GM21528 (cell line): ENCODE measurements around the gene FHOD1.

Source experiments
- ATAC-seq: cut with Tn5 transposase; IDR thresholded peaks from one replicate; pipeline ENCODE4 v1.9.1; 2021; ENCODE audit warnings: mild to moderate bottlenecking, moderate library complexity; ENCODE audit not compliant: unreplicated experiment, low FRiP score

FHOD1 gene

DNA sequence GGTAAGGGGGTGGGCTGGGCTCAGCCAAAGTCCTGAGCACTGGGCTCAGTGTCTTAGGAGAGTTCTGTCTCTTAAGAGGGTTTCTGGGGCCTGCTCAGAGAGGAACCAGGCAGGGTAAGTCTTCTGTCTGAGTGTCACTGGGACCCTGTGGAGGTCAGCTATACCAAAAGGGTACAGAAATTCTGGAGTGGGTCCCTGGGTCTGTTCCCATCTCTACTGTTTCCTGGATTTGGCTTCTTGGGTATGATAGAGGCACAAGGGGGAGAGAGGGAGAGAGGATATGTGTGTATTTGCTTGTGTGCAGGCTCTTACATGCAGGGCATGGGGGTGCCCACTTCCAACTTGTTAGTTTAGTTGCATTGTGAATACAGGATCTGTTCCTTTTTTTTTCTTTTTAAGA lies 53.7 kb downstream of the FHOD1 start:
- no peak for ATAC-seq

DNA sequence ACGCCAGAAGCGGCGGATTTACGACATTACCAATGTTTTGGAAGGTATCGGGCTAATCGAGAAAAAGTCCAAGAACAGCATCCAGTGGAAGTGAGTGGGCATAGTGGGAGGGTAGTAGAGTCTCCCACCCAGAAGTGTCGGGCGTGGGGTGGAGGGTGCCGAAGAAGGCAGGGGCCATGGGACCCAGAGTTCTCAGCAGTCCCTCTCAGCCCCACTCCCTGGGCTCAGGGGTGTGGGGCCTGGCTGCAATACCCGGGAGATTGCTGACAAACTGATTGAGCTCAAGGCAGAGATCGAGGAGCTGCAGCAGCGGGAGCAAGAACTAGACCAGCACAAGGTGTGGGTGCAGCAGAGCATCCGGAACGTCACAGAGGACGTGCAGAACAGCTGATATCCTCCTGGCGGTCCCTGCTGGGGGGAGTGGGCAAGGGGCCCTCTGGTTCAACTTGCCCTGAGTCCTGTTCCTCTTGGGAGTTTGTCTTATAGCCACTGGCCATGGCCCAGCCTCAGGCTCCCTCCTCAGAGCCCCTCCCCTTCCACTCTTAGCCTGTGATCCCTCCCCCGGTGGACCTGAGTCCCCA lies 54.4 kb downstream of the FHOD1 start:
- no peak for ATAC-seq

DNA sequence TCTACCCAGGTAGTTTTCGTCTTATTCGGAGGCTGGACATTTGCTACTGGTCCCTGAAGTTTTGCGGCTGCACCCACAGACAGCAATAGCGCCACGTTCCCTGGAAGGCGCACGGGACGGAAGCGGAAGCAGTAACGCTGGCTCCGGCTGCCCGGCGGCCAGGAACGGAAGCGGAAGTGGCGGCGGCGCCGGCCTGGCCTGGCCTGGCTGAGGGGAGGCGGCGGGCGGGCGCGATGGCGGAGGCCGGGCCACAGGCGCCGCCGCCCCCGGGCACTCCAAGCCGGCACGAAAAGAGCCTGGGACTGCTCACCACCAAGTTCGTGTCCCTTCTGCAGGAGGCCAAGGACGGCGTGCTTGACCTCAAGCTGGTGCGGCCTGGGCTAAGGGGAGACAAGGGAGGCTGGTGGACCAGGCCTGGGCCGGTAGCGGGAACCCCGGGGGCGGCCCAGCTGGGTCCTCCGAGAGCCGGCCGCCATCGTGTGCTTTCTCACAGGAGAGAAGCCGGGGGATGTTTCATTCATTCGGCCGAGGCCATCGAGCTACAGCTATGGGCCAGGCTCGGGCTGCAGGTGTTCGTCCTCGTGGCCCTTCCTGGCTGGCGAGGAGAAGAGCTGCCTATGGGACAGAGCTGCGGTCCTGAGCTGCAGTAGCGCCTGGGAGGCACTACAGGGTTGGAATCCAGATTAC lies 55.1 kb downstream of the FHOD1 start, which contains the start of gene E2F4:
Gene E2F4, plus strand, starts transcription at position 161 of the 687 bp plus-strand sequence. Its CDS starts 73 bp downstream, at position 234.
- peak; percentile 73 for ATAC-seq

DNA sequence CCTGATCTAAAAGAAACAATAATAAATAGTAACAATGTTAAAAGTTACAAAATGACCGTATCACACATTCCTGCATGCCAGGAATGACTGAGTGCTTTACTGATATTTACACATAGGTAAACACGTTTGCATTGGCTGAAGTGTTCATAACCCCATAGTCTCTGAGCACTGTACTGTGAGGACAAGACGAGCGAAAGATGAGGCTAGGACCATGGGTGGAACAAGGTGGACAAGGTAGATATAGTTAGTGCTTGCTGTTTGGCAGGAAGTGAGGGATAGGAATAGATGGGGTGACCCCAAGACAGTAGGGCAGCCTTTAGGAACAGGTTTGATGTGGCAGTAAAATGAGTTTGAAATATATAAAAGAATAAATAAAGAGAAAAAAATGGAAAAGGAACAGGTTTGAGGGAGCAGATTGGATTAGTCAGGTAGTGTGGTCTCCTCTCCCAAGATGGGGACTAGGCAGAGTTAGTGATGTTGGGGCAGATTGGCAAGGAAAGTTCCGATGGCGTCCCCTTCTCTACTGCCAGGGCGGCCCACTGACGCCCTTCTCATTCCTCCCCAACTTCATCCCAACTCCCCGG lies 55.8 kb downstream of the FHOD1 start:
- no peak for ATAC-seq

GRCh38 chr16:67190448-67191399 lies 56.6 kb downstream of the FHOD1 start:
- no peak for ATAC-seq

DNA sequence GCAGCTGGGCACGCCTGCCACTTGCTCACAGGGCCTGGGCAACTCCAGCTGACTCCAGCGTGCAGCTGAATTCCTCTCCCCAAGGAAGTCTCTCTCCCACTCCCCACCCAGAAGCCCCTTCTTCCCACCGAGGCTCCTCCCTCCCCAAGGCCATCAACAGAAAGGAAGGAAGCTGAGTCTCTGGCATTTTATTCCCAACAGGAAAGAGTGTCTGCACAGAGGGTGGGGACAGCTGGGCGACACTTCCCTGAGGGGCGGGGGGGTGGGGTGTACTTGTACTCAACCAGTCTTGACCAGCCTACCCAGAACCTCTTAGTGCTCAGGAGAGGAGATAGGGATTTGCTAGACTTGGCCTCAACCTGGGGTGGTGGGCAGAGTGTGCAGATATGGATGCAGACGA lies 57.2 kb downstream of the FHOD1 start, which contains the start of gene EXOC3L1:
Gene EXOC3L1, minus strand, starts transcription at position 96 of the 400 bp plus-strand sequence. CDS start 460 bp downstream, outside the sequence.
- no peak for ATAC-seq

DNA sequence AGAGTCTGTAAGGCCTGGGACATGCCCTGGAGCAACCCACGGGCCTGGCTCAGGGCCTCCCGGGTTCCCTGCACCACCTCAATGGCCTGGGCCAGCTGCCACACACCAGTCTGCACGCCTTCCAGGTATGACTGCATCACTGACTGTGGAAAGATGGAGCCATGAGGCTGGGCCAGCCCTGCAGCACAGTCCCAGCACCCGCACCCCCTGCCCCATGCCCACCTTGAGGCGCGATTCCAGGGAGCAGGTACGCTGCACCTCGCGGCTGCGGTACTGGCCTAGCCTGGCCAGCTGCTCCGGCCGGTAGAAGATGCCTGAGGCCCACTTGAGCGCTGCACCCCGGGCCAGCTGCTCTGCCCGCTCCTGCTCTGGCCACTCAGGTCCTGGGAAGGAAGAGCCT lies 58.5 kb downstream of the FHOD1 start:
- ATAC-seq: no peak

DNA sequence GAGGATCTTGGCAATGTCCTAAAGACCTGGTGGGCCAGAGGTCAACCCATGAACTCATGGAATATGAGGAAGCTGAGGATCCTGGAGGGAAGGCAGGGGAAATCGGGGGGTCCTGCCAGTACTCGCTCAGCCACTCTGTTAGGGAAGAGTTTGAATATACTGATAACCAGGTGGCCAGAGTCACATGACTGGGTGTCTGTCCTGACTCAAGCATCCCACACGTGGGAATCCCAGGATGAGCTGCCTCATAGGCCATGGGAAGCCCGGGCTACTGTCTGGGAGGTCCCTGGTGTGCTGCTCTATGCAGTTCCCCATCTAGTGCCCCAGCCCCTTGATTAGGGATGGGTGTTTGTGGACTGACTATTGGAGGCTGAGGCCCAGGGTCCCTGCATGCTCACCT lies 59.0 kb downstream of the FHOD1 start:
- ATAC-seq: no peak

GRCh38 chr16:67187175-67187890 lies 59.9 kb downstream of the FHOD1 start:
- no peak for ATAC-seq

GRCh38 chr16:67186550-67186950 lies 60.7 kb downstream of the FHOD1 start:
- ATAC-seq: no peak

DNA sequence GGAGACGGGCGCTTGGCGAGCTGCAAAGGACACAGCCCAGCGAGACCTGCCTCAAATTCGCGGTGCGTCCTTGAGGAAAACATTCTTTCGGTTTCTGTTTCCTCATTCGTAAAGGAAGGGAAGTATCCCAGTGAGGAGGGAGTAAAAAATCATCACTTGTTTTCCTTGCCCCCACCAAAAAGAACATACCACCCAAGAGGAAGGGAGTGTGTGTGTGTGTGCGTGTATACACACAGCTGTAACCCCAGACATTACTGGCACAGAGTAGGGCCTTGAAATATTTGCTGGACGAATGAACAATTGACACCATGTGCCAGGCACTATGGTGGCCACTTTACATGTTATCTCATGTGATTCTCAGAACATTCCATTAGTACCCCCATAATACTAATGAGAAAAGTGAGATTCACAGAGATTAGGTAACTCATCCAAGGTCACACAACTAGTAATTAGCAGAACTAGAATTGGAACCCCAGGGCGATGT lies 61.6 kb downstream of the FHOD1 start:
- no peak for ATAC-seq

DNA sequence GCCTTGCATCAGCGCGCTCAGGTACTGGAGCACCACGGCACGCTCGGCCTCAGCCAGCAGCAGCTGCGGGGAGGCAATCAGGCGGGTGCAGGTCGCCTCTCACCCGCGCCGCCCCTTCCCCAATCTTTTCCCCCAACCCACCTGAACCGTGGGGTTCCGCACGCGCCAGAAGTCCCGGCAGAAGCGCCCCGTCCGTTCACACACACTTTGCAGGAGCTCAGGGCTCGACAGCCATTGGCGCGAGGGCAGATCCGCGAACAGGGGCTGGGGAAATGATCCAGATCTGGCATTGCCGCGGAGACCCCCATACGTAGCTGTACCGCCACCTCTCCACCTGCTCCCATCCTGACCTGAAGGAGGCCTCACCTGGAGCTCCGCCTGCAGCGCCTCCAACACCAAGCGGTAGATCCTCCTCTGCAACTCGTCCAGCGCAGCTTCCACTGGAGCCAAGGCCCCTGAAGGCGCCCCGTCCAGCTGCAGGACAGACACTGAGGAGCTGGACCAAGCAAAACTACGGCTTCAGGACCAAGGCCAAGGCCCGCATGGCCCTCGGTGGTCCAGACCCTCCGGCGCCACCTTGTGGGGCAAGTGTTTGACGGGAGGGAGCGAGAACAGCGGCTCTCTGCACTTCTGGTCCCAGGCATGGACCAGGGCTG lies 62.2 kb downstream of the FHOD1 start:
- no peak for ATAC-seq

GRCh38 chr16:67184453-67184994 lies 62.8 kb downstream of the FHOD1 start:
- ATAC-seq: no peak

GRCh38 chr16:67183627-67184452 lies 63.4 kb downstream of the FHOD1 start, which contains the start of gene MATCAP1:
MATCAP1 (minus strand) TSS chr16:67183963; CDS start chr16:67180610, 3,353 bp downstream.
- peak; percentile 91 for ATAC-seq

GRCh38 chr16:67183284-67183626 lies 64.0 kb downstream of the FHOD1 start:
- no peak for ATAC-seq

- no peak for ATAC-seq
Measured at GRCh38 chr16:67182288-67182687, 65.0 kb downstream of the FHOD1 start.

DNA sequence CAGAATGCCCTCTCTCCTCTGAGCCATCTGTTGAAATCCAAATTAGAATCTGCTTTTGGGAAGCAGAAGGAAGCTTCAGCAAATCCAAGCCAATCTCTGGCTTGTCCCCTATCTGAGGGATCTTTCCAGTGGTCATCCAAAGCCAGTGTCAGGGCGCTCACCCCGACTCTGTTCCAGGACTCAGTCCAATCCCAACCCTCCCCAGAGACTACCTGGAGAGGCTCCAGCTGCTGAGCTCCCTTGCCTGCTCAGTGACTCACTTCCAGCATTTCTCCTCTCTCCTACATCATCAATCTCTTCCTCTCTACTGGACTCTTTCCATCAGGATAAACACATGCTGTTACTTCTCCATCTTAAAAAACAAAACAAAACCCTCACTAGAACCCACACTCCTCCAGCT lies 65.9 kb downstream of the FHOD1 start:
- ATAC-seq: no peak

DNA sequence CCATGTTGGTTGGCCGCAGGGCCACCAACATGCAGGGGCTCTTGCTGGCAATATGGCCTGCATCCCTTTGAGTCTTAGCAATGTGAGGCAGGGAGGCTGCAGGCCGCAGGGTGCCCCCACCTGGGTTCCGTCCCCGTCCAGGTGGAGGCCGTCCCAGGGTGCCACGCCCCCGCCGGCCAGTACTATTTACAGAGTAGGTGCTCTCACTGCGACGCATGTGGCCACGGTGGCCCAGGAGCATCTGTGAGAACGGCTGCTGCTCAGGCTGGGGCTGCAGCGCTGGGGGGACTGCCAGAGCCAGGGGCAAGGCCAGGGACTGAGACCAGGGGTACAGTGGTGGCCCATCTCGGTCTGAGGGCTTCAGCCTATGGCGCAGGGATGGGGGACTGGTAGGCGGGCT lies 67.1 kb downstream of the FHOD1 start:
- no peak for ATAC-seq
